ENCODE results near the gene MTIF3. TPM values are rescaled to one million over a fixed set of nuclear protein-coding genes. Genes with fewer than 3 reads are reported as not detected.

Gene MTIF3
- total RNA-seq, 1 experiment from 2014 or later = 41.8 TPM

- peaks cover 18% of the 10 kb centered on the region for H3K9me3 Mint-ChIP-seq (ENCODE audit: unreplicated experiment)
- Histone ChIP-seq H3K4me1 (no peaks in the 10 kb centered on the region), H3K9me3 (no peaks in the 10 kb centered on the region), H3K36me3 (ENCODE audit: control insufficient read depth, insufficient read depth, low read length) (no peaks in the 10 kb centered on the region), H3K4me3 (ENCODE audit: low read depth, low read length) (no peak overlapping the region), H3K27me3 (replicated peaks; ENCODE audit: control insufficient read depth, insufficient read depth, low read length) (no peaks in the 10 kb centered on the region)
- no peak for TF ChIP-seq CTCF (IDR thresholded peaks at IDR 0.05; ENCODE audit: insufficient read depth in 1 of 2, low read depth in 1 of 2, low read length in 1 of 2, severe bottlenecking in 1 of 2, unreplicated experiment in 1 of 2)
- POLR2A ChIA-PET = no interaction called here
- no peak overlapping the region for H3K4me3 Mint-ChIP-seq (ENCODE audit: unreplicated experiment)
- no TSS peak for BruUV-seq (replicated peaks)
- H3K27ac Mint-ChIP-seq (ENCODE audit: unreplicated experiment) = no peak overlapping the region
- CTCF ChIA-PET = no interaction called here
- DNase-seq = no peak
- intact Hi-C loops (cut with micrococcal nuclease; ENCODE audit: unreplicated experiment) = loop anchor here (5.0 to 10.0 kb wide), 2 partner anchors 291 to 344 kb away; no protein-coding TSS in a partner anchor
- no peaks in the 10 kb centered on the region for H3K36me3 Mint-ChIP-seq (ENCODE audit: insufficient read depth, unreplicated experiment)
- H3K27me3 Mint-ChIP-seq (ENCODE audit: insufficient read depth, unreplicated experiment) = no peaks in the 10 kb centered on the region
- H3K4me1 Mint-ChIP-seq (ENCODE audit: low read depth, unreplicated experiment) = peaks cover 9% of the 10 kb centered on the region
Observed at GRCh38 chr13:27483421-27483820, 33.1 kb upstream of the MTIF3 start.

GRCh38 chr13:27482983-27483382 lies 32.6 kb upstream of the MTIF3 start:
- no TSS peak for BruUV-seq (replicated peaks)
- Mint-ChIP-seq H3K27ac (ENCODE audit: unreplicated experiment) (no peak overlapping the region), H3K27me3 (ENCODE audit: insufficient read depth, unreplicated experiment) (no peaks in the 10 kb centered on the region), H3K4me1 (ENCODE audit: low read depth, unreplicated experiment) (peaks cover 9% of the 10 kb centered on the region), H3K9me3 (ENCODE audit: unreplicated experiment) (peaks cover 18% of the 10 kb centered on the region), H3K4me3 (ENCODE audit: unreplicated experiment) (no peak overlapping the region), H3K36me3 (ENCODE audit: insufficient read depth, unreplicated experiment) (no peaks in the 10 kb centered on the region)
- intact Hi-C loops (cut with micrococcal nuclease; ENCODE audit: unreplicated experiment) = loop anchor here (5.0 to 10.0 kb wide), 2 partner anchors 292 to 344 kb away; no protein-coding TSS in a partner anchor
- Histone ChIP-seq H3K9me3 (no peaks in the 10 kb centered on the region), H3K27me3 (replicated peaks; ENCODE audit: control insufficient read depth, insufficient read depth, low read length) (no peaks in the 10 kb centered on the region), H3K4me1 (no peaks in the 10 kb centered on the region), H3K4me3 (ENCODE audit: low read depth, low read length) (no peak overlapping the region), H3K36me3 (ENCODE audit: control insufficient read depth, insufficient read depth, low read length) (no peaks in the 10 kb centered on the region)
- TF ChIP-seq CTCF (IDR thresholded peaks at IDR 0.05; ENCODE audit: insufficient read depth in 1 of 2, low read depth in 1 of 2, low read length in 1 of 2, severe bottlenecking in 1 of 2, unreplicated experiment in 1 of 2) = no peak
- CTCF ChIA-PET = no interaction called here
- POLR2A ChIA-PET = no interaction called here
- no peak for DNase-seq

GRCh38 chr13:27481766-27482165 lies 31.4 kb upstream of the MTIF3 start:
- H3K9me3 Mint-ChIP-seq (ENCODE audit: unreplicated experiment) = peaks cover 18% of the 10 kb centered on the region
- H3K4me1 Mint-ChIP-seq (ENCODE audit: low read depth, unreplicated experiment) = peaks cover 9% of the 10 kb centered on the region
- H3K9me3 ChIP-seq = no peaks in the 10 kb centered on the region
- DNase-seq = peak; percentile 65 to 70
- intact Hi-C loops (cut with micrococcal nuclease; ENCODE audit: unreplicated experiment) = loop anchor here (5.0 to 10.0 kb wide), 2 partner anchors 293 to 346 kb away; no protein-coding TSS in a partner anchor
- no peaks in the 10 kb centered on the region for H3K36me3 ChIP-seq (ENCODE audit: control insufficient read depth, insufficient read depth, low read length)
- POLR2A ChIA-PET = no interaction called here
- CTCF ChIA-PET = no interaction called here
- no peaks in the 10 kb centered on the region for H3K36me3 Mint-ChIP-seq (ENCODE audit: insufficient read depth, unreplicated experiment)
- H3K4me3 ChIP-seq (ENCODE audit: low read depth, low read length) = no peak overlapping the region
- no peaks in the 10 kb centered on the region for H3K27me3 ChIP-seq (replicated peaks; ENCODE audit: control insufficient read depth, insufficient read depth, low read length)
- no peaks in the 10 kb centered on the region for H3K27me3 Mint-ChIP-seq (ENCODE audit: insufficient read depth, unreplicated experiment)
- no peak overlapping the region for H3K4me3 Mint-ChIP-seq (ENCODE audit: unreplicated experiment)
- no peak overlapping the region for H3K27ac Mint-ChIP-seq (ENCODE audit: unreplicated experiment)
- peaks cover 9% of the 10 kb centered on the region for H3K4me1 ChIP-seq
- BruUV-seq (replicated peaks) = no TSS peak
- peak; percentile 65 to 76 for TF ChIP-seq CTCF (IDR thresholded peaks at IDR 0.05; ENCODE audit: insufficient read depth in 1 of 2, low read depth in 1 of 2, low read length in 1 of 2, severe bottlenecking in 1 of 2, unreplicated experiment in 1 of 2)

Data from Caco-2 (cell line).